ENCODE results near the gene DGKI. TPM values are rescaled to one million over a fixed set of nuclear protein-coding genes. Genes with fewer than 3 reads are reported as not detected.

The DGKI gene
- total RNA-seq, 2 experiments from 2014 or later = 0.46 TPM; not detected in 1

- H2AFZ ChIP-seq (ENCODE audit: low read length) = no peak overlapping the region
- no peak overlapping the region for H3K4me2 ChIP-seq (ENCODE audit: low read length)
- DNase-seq (ENCODE audit: low spot score) = no peak
- no peaks in the 10 kb centered on the region for H3K79me2 ChIP-seq (ENCODE audit: insufficient read depth, low read depth, low read length)
- intact Hi-C loops (cut with micrococcal nuclease; ENCODE audit: unreplicated experiment) = no loop called here
- no peak for TF ChIP-seq CTCF (conservative IDR thresholded peaks at IDR 0.05; ENCODE audit: low read length)
- no peak for TF ChIP-seq EZH2phosphoT487 (IDR thresholded peaks at IDR 0.05; ENCODE audit: borderline replicate concordance, low read depth, low read length)
- no peaks in the 10 kb centered on the region for H4K20me1 ChIP-seq (ENCODE audit: insufficient read depth, low read length)
- H3K27ac ChIP-seq (ENCODE audit: low read depth, low read length, poor library complexity, severe bottlenecking) = no peak overlapping the region
- POLR2A ChIA-PET = interaction anchor here (0.5 kb wide), 1 partner anchor 1406 kb away, joined by 3 read pairs; no protein-coding TSS in a partner anchor
- no peaks in the 10 kb centered on the region for H3K36me3 ChIP-seq (ENCODE audit: insufficient read depth, low read length)
- no peaks in the 10 kb centered on the region for H3K9me2 ChIP-seq (ENCODE audit: insufficient read depth, low read length)
- BruUV-seq (replicated peaks) = no TSS peak
- CTCF ChIA-PET (ENCODE audit: unreplicated experiment) = interaction anchor here (0.6 kb wide), 1 partner anchor 323 kb away, joined by 3 read pairs; no protein-coding TSS in a partner anchor
- no peaks in the 10 kb centered on the region for H3K4me1 ChIP-seq (ENCODE audit: insufficient read depth, low read length, poor library complexity, severe bottlenecking)
- no peak overlapping the region for H3K4me3 ChIP-seq (ENCODE audit: low read depth, low read length, poor library complexity, severe bottlenecking)
- H3K9me3 ChIP-seq (ENCODE audit: low read length) = no peaks in the 10 kb centered on the region
Measured at GRCh38 chr7:137762334-137762733, 84.4 kb downstream of the DGKI start.

- H3K4me3 ChIP-seq (ENCODE audit: low read depth, low read length, poor library complexity, severe bottlenecking) = no peak overlapping the region
- H3K4me2 ChIP-seq (ENCODE audit: low read length) = no peak overlapping the region
- BruUV-seq (replicated peaks) = no TSS peak
- no peaks in the 10 kb centered on the region for H4K20me1 ChIP-seq (ENCODE audit: insufficient read depth, low read length)
- no peak for TF ChIP-seq EZH2phosphoT487 (IDR thresholded peaks at IDR 0.05; ENCODE audit: borderline replicate concordance, low read depth, low read length)
- TF ChIP-seq CTCF (conservative IDR thresholded peaks at IDR 0.05; ENCODE audit: low read length) = no peak
- no peaks in the 10 kb centered on the region for H3K9me2 ChIP-seq (ENCODE audit: insufficient read depth, low read length)
- H3K36me3 ChIP-seq (ENCODE audit: insufficient read depth, low read length) = no peaks in the 10 kb centered on the region
- intact Hi-C loops (cut with micrococcal nuclease; ENCODE audit: unreplicated experiment) = no loop called here
- no peaks in the 10 kb centered on the region for H3K4me1 ChIP-seq (ENCODE audit: insufficient read depth, low read length, poor library complexity, severe bottlenecking)
- H3K27ac ChIP-seq (ENCODE audit: low read depth, low read length, poor library complexity, severe bottlenecking) = no peak overlapping the region
- ChIA-PET POLR2A (no interaction called here), CTCF (ENCODE audit: unreplicated experiment) (no interaction called here)
- no peaks in the 10 kb centered on the region for H3K9me3 ChIP-seq (ENCODE audit: low read length)
- DNase-seq (ENCODE audit: low spot score) = no peak
- H2AFZ ChIP-seq (ENCODE audit: low read length) = no peak overlapping the region
- no peaks in the 10 kb centered on the region for H3K79me2 ChIP-seq (ENCODE audit: insufficient read depth, low read depth, low read length)
Measured at GRCh38 chr7:137760111-137760510, 86.7 kb downstream of the DGKI start.

GRCh38 chr7:137757146-137757925 is 89.4 kb downstream of the DGKI start:
- intact Hi-C loops (cut with micrococcal nuclease; ENCODE audit: unreplicated experiment) = no loop called here
- no peak overlapping the region for H2AFZ ChIP-seq (ENCODE audit: low read length)
- H3K4me2 ChIP-seq (ENCODE audit: low read length) = no peak overlapping the region
- no peaks in the 10 kb centered on the region for H3K4me1 ChIP-seq (ENCODE audit: insufficient read depth, low read length, poor library complexity, severe bottlenecking)
- H3K36me3 ChIP-seq (ENCODE audit: insufficient read depth, low read length) = no peaks in the 10 kb centered on the region
- no peak for DNase-seq (ENCODE audit: low spot score)
- no TSS peak for BruUV-seq (replicated peaks)
- ChIA-PET POLR2A (interaction anchor here (1.2 kb wide), 1 partner anchor 10 kb away, joined by 4 read pairs; no protein-coding TSS in a partner anchor), CTCF (ENCODE audit: unreplicated experiment) (no interaction called here)
- H4K20me1 ChIP-seq (ENCODE audit: insufficient read depth, low read length) = no peaks in the 10 kb centered on the region
- no peak overlapping the region for H3K27ac ChIP-seq (ENCODE audit: low read depth, low read length, poor library complexity, severe bottlenecking)
- no peaks in the 10 kb centered on the region for H3K9me3 ChIP-seq (ENCODE audit: low read length)
- no peak overlapping the region for H3K4me3 ChIP-seq (ENCODE audit: low read depth, low read length, poor library complexity, severe bottlenecking)
- TF ChIP-seq EZH2phosphoT487 (IDR thresholded peaks at IDR 0.05; ENCODE audit: borderline replicate concordance, low read depth, low read length) = no peak
- no peak for TF ChIP-seq CTCF (conservative IDR thresholded peaks at IDR 0.05; ENCODE audit: low read length)
- no peaks in the 10 kb centered on the region for H3K9me2 ChIP-seq (ENCODE audit: insufficient read depth, low read length)
- no peaks in the 10 kb centered on the region for H3K79me2 ChIP-seq (ENCODE audit: insufficient read depth, low read depth, low read length)
